Testis (tissue), 2 donors: ENCODE results near the gene PAXIP1.

Experiments
- CTCF ChIP-seq, 3 experiments: fragments of 450-650 bp in 2 of 3; fragments of 200-600 bp in 1 of 3; sonication (generic) in 1 of 3; IDR thresholded peaks; one replicate each; pipeline ENCODE4 v1.5.1; 2016 to 2019; ENCODE audit warnings: antibody characterized with exemption in 3 of 3, mild to moderate bottlenecking in 2 of 3, moderate library complexity in 1 of 3
- POLR2A ChIP-seq: fragments of 450-650 bp; IDR thresholded peaks from one replicate; pipeline ENCODE4 v1.6.1; 2017; ENCODE audit warnings: antibody characterized with exemption, mild to moderate bottlenecking, moderate library complexity

GRCh38 chr7:155051355-155051754, 48.4 kb upstream of the PAXIP1 start:
- TF ChIP-seq CTCF (IDR thresholded peaks at IDR 0.05) (no peak), POLR2A (no peak)
